Naive thymus-derived CD4-positive, alpha-beta T cell (primary cell): ENCODE data around the gene DRICH1. TPM values are rescaled to one million over a fixed set of nuclear protein-coding genes. Genes with fewer than 3 reads are reported as not detected.
"Not testable (repeated sequence)": the region's sequence is repeated elsewhere in the genome, so short reads cannot be mapped to it uniquely, and the experiment has no call there.

Experiments used
- ATAC-seq: fragments of 150-1000 bp; cut with Tn5 transposase; 2 replicates; pipeline ENCODE4 v1.10.0; 2021; ENCODE audit warnings: mild to moderate bottlenecking, moderate library complexity
- CTCF ChIA-PET: fragments of 350-600 bp; sonication (Branson Sonifier 250); formaldehyde crosslinking; loops from one replicate; lab custom pipeline; 2021; ENCODE audit warnings: antibody characterized with exemption; lab: Charles Lee
- POLR2A ChIA-PET: fragments of 350-600 bp; sonication (Branson Sonifier 250); formaldehyde crosslinking; loops from one replicate; lab custom pipeline; 2021; ENCODE audit warnings: antibody characterized with exemption, inconsistent platforms; lab: Charles Lee
- DNase-seq, 9 donors: peaks; one replicate each; pipeline versions ENCODE4 v3.0.0 to v3.0.0-alpha.2; 2020 to 2022; ENCODE audit warnings: mixed read lengths in 1 of 9
- H3K27ac ChIP-seq: one replicate; pipeline ENCODE4 v1.7.0; 2013; ENCODE audit warnings: mild to moderate bottlenecking, low read depth, low read length, moderate library complexity
- H3K27me3 ChIP-seq, 2 donors: one replicate each; pipeline ENCODE4 v1.7.0; 2013; ENCODE audit warnings: low read length in 2 of 2, mild to moderate bottlenecking in 2 of 2, moderate library complexity in 2 of 2; ENCODE audit not compliant: control insufficient read depth in 2 of 2, insufficient read depth in 2 of 2
- H3K36me3 ChIP-seq, 3 experiments: 1 replicate in 2 of 3; 2 replicates in 1 of 3; pipeline ENCODE4 v1.7.0; 2013; ENCODE audit warnings: low read length in 3 of 3, mild to moderate bottlenecking in 3 of 3, moderate library complexity in 1 of 3; ENCODE audit not compliant: insufficient read depth in 3 of 3, control insufficient read depth in 2 of 3
- H3K4me1 ChIP-seq, 2 donors: one replicate each; pipeline ENCODE4 v1.7.0; 2013; ENCODE audit warnings: low read length in 2 of 2, mild to moderate bottlenecking in 2 of 2, moderate library complexity in 1 of 2; ENCODE audit not compliant: control insufficient read depth in 2 of 2, insufficient read depth in 2 of 2
- H3K4me3 ChIP-seq: 2 replicates; pipeline ENCODE4 v1.7.0; 2013; ENCODE audit warnings: mild to moderate bottlenecking, low read length
- H3K9me3 ChIP-seq, 3 experiments: 1 replicate in 2 of 3; 2 replicates in 1 of 3; pipeline ENCODE4 v1.7.0; 2013; ENCODE audit warnings: low read length in 3 of 3; ENCODE audit not compliant: control insufficient read depth in 2 of 3
- H3K27ac Mint-ChIP-seq, 9 donors: one replicate each; pipeline ENCODE4 v1.8.0; 2020 to 2022; ENCODE audit warnings: mixed read lengths in 9 of 9, mild to moderate bottlenecking in 8 of 9, moderate library complexity in 5 of 9, inconsistent platforms in 2 of 9
- H3K27me3 Mint-ChIP-seq, 5 donors: one replicate each; pipeline ENCODE4 v1.8.0; 2021 to 2022; ENCODE audit warnings: mixed read lengths in 5 of 5, mild to moderate bottlenecking in 1 of 5
- H3K36me3 Mint-ChIP-seq, 5 donors: one replicate each; pipeline ENCODE4 v1.8.0; 2020 to 2022; ENCODE audit warnings: mixed read lengths in 5 of 5, mild to moderate bottlenecking in 3 of 5, inconsistent platforms in 1 of 5
- H3K4me1 Mint-ChIP-seq, 7 donors: one replicate each; pipeline ENCODE4 v1.8.0; 2020 to 2022; ENCODE audit warnings: mixed read lengths in 7 of 7, mild to moderate bottlenecking in 3 of 7, inconsistent platforms in 1 of 7
- H3K4me3 Mint-ChIP-seq, 10 donors: one replicate each; pipeline ENCODE4 v1.8.0; 2020 to 2022; ENCODE audit warnings: mild to moderate bottlenecking in 10 of 10, mixed read lengths in 10 of 10, moderate library complexity in 6 of 10, inconsistent platforms in 2 of 10
- H3K9me3 Mint-ChIP-seq, 11 donors: one replicate each; pipeline ENCODE4 v1.8.0; 2020 to 2022; ENCODE audit warnings: mixed read lengths in 11 of 11, mild to moderate bottlenecking in 4 of 11, inconsistent platforms in 1 of 11, moderate library complexity in 1 of 11
- intact Hi-C, 2 donors: fragments of 100-400 bp; cut with micrococcal nuclease; formaldehyde crosslinking; loops; one replicate each; pipeline ENCODE4 v1.15.1; 2023
- polyA plus RNA-seq, 2 donors: library from polyadenylated mRNA; unstranded; fragments of 300-500 nt; fragmentation: Illumina TruSeq; gene quantifications; one replicate each; pipeline ENCODE4 v1.2.3, GENCODE V29; 2021
- total RNA-seq, 6 experiments: library from RNA in 5 of 6; stranded (reverse) in 5 of 6; gene quantifications; 1 replicate in 5 of 6; 2 replicates in 1 of 6; pipeline ENCODE4 v1.2.3 and lab custom pipeline; 2021 to 2026

DRICH1 gene
- total and polyA plus RNA-seq, 7 experiments from 2014 or later, result 0.58 to 3.7 (median 2.1) TPM; not detected in 2

DNA sequence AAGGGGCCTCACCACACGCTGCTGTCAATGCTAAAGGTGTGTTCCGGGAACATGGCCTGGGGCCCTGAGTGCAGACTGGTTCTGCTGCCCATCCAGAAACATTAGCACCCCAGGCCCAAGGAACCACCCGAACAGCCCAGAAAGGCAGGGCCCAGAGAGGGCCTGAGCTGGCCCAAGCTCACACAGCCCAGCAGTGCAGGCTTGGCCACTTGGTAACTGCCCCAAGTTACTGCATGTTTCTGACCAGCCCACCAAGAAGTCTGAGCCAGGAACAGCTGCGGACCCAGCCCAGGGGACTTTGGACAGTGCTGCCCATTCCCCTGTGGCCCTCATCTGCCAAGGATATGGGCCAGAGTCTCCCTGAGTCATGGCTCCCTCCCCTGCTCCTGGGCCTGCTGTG, 39.3 kb upstream of the DRICH1 start:
- H3K4me3 ChIP-seq, ATAC-seq, H3K4me3 Mint-ChIP-seq, DNase-seq, H3K4me1 ChIP-seq, H3K9me3 ChIP-seq, POLR2A ChIA-PET, H3K27ac Mint-ChIP-seq, H3K27me3 ChIP-seq, H3K27me3 Mint-ChIP-seq, CTCF ChIA-PET, H3K27ac ChIP-seq, H3K36me3 ChIP-seq, H3K9me3 Mint-ChIP-seq: not testable (repeated sequence)
- Mint-ChIP-seq H3K36me3 (peaks cover 0 to 11% (median 0%) of the 10 kb centered on the region in 5 donors), H3K4me1 (peaks cover 0 to 22% (median 0%) of the 10 kb centered on the region in 7 donors)
- intact Hi-C loops, result loop anchor here in 1 of 2 donors (10.0 kb wide), 1 partner anchor 933 kb away; the partner anchor contains the start of gene GGT1

- Histone ChIP-seq H3K36me3 (no peaks in the 10 kb centered on the region), H3K4me3 (no peak overlapping the region), H3K27me3 (no peaks in the 10 kb centered on the region), H3K9me3 (no peaks in the 10 kb centered on the region), H3K4me1 (peaks cover 0 to 1% of the 10 kb centered on the region in 2 donors), H3K27ac (no peak overlapping the region)
- CTCF ChIA-PET, result no interaction called here
- POLR2A ChIA-PET, result no interaction called here
- Mint-ChIP-seq H3K4me3 (no peak overlapping the region), H3K27ac (peak overlapping the region in 1 of 9 donors; percentile 51), H3K36me3 (peaks cover 0 to 11% (median 5%) of the 10 kb centered on the region in 5 donors), H3K4me1 (peaks cover 0 to 14% (median 2%) of the 10 kb centered on the region in 7 donors), H3K9me3 (peaks cover 0 to 2% (median 0%) of the 10 kb centered on the region in 11 donors), H3K27me3 (no peaks in the 10 kb centered on the region)
- no peak for ATAC-seq
- no peak for DNase-seq
- intact Hi-C loops, result loop anchor here in 1 of 2 donors (10.0 kb wide), 1 partner anchor 934 kb away; the partner anchor contains the start of gene GGT1
These were observed 38.5 kb upstream of the DRICH1 start for GRCh38 chr22:23670378-23671295.

GRCh38 chr22:23660381-23660780, 28.3 kb upstream of the DRICH1 start:
- ATAC-seq, H3K9me3 ChIP-seq, H3K9me3 Mint-ChIP-seq, H3K4me3 Mint-ChIP-seq, H3K27me3 Mint-ChIP-seq, POLR2A ChIA-PET, H3K4me1 Mint-ChIP-seq, H3K4me1 ChIP-seq, DNase-seq, H3K4me3 ChIP-seq, H3K27ac ChIP-seq, H3K27me3 ChIP-seq, intact Hi-C loops: not testable (repeated sequence)
- CTCF ChIA-PET, result interaction anchor here (0.6 to 0.7 kb wide), 2 partner anchors 27 to 225 kb away, joined by 3 read pairs; no protein-coding TSS in a partner anchor
- H3K36me3 Mint-ChIP-seq, result peaks cover 14 to 52% (median 25%) of the 10 kb centered on the region in 5 donors
- H3K27ac Mint-ChIP-seq, result peak overlapping the region in 1 of 9 donors; percentile 62
- H3K36me3 ChIP-seq, result peaks cover 0 to 26% (median 8%) of the 10 kb centered on the region in 3 experiments

- H3K36me3 ChIP-seq, result peaks cover 0 to 34% (median 8%) of the 10 kb centered on the region in 3 experiments
- H3K27ac ChIP-seq, result no peak overlapping the region
- ChIA-PET POLR2A (no interaction called here), CTCF (no interaction called here)
- H3K4me3 ChIP-seq, result no peak overlapping the region
- ATAC-seq (no peak), DNase-seq (no peak)
- intact Hi-C loops, result loop anchor here in 1 of 2 donors (10.0 kb wide), 1 partner anchor 47 kb away; no protein-coding TSS in a partner anchor
- Mint-ChIP-seq H3K27me3 (no peaks in the 10 kb centered on the region), H3K36me3 (peaks cover 9 to 29% (median 15%) of the 10 kb centered on the region in 5 donors), H3K4me3 (no peak overlapping the region), H3K27ac (peak overlapping the region in 1 of 9 donors; percentile 51), H3K4me1 (peaks cover 0 to 4% (median 0%) of the 10 kb centered on the region in 7 donors), H3K9me3 (peaks cover 0 to 4% (median 0%) of the 10 kb centered on the region in 11 donors)
- no peaks in the 10 kb centered on the region for H3K9me3 ChIP-seq
- no peaks in the 10 kb centered on the region for H3K27me3 ChIP-seq
- no peaks in the 10 kb centered on the region for H3K4me1 ChIP-seq
These were observed 25.6 kb upstream of the DRICH1 start for GRCh38 chr22:23657727-23658126.

GRCh38 chr22:23655891-23656475, 23.9 kb upstream of the DRICH1 start:
- Histone ChIP-seq H3K4me1 (no peaks in the 10 kb centered on the region), H3K36me3 (peaks cover 0 to 36% (median 8%) of the 10 kb centered on the region in 3 experiments), H3K4me3 (no peak overlapping the region), H3K27ac (no peak overlapping the region), H3K9me3 (no peaks in the 10 kb centered on the region), H3K27me3 (no peaks in the 10 kb centered on the region)
- Mint-ChIP-seq H3K9me3 (no peaks in the 10 kb centered on the region), H3K4me1 (no peaks in the 10 kb centered on the region), H3K27me3 (no peaks in the 10 kb centered on the region), H3K36me3 (peaks cover 4 to 15% (median 10%) of the 10 kb centered on the region in 5 donors), H3K4me3 (no peak overlapping the region), H3K27ac (peak overlapping the region in 3 of 9 donors; percentile 36 to 81 (median 51))
- CTCF ChIA-PET, result no interaction called here
- intact Hi-C loops, result loop anchor here in 1 of 2 donors (10.0 kb wide), 1 partner anchor 49 kb away; no protein-coding TSS in a partner anchor
- no peak for ATAC-seq
- POLR2A ChIA-PET, result no interaction called here
- DNase-seq, result no peak

DNA sequence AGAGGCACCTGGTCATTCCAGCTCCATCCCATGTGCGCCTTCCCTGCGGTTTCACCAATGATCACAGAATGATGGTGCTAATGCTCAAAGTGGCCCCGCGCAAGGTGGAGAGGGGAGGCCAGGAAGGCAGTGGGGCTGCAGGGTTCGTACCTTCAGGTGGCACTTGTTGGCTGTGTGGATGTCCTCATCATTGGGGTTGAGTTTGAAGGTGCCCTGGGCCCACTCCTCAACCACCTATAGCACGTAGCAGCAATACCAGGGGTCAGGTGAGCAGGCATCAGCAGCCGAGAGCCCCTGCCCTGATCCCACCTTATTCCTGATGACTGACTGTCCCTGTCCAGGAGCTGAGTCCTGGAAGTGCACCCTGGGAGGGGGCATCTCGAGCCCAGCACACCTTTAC, 20.6 kb upstream of the DRICH1 start:
- DNase-seq (no peak), ATAC-seq (no peak)
- POLR2A ChIA-PET, result no interaction called here
- Mint-ChIP-seq H3K4me3 (no peak overlapping the region), H3K27ac (peak overlapping the region in 1 of 9 donors; percentile 59), H3K4me1 (no peaks in the 10 kb centered on the region), H3K27me3 (no peaks in the 10 kb centered on the region), H3K9me3 (peaks cover 0 to 2% (median 0%) of the 10 kb centered on the region in 11 donors), H3K36me3 (peaks cover 0 to 4% (median 0%) of the 10 kb centered on the region in 5 donors)
- Histone ChIP-seq H3K4me1 (no peaks in the 10 kb centered on the region), H3K4me3 (no peak overlapping the region), H3K36me3 (peaks cover 0 to 19% (median 0%) of the 10 kb centered on the region in 3 experiments), H3K27me3 (no peaks in the 10 kb centered on the region), H3K27ac (no peak overlapping the region), H3K9me3 (no peaks in the 10 kb centered on the region)
- CTCF ChIA-PET, result interaction anchor here (0.7 kb wide), 1 partner anchor 9 kb away, joined by 3 read pairs; no protein-coding TSS in a partner anchor
- intact Hi-C loops, result loop anchor here in 1 of 2 donors (10.0 kb wide), 1 partner anchor 52 kb away; no protein-coding TSS in a partner anchor
